Glutamatergic neuron (in vitro differentiated cells): ENCODE results near the gene ZNF407. TPM values are rescaled to one million over a fixed set of nuclear protein-coding genes. Genes with fewer than 3 reads are reported as not detected.

Experiments
- DNase-seq: peaks from one replicate; pipeline ENCODE4 v3.0.0; 2022
- H3K27ac Mint-ChIP-seq: one replicate; pipeline ENCODE4 v1.8.0; 2020; ENCODE audit warnings: mild to moderate bottlenecking, mixed read lengths, inconsistent platforms; ENCODE audit not compliant: unreplicated experiment
- H3K27me3 Mint-ChIP-seq: one replicate; pipeline ENCODE4 v1.8.0; 2020; ENCODE audit warnings: mild to moderate bottlenecking, moderate library complexity, mixed read lengths, inconsistent platforms; ENCODE audit not compliant: unreplicated experiment
- H3K36me3 Mint-ChIP-seq: one replicate; pipeline ENCODE4 v1.8.0; 2020; ENCODE audit warnings: mild to moderate bottlenecking, mixed read lengths, inconsistent platforms; ENCODE audit not compliant: unreplicated experiment
- H3K4me1 Mint-ChIP-seq: one replicate; pipeline ENCODE4 v1.8.0; 2020; ENCODE audit warnings: mild to moderate bottlenecking, low read depth, mixed read lengths, inconsistent platforms; ENCODE audit not compliant: unreplicated experiment
- H3K4me3 Mint-ChIP-seq: one replicate; pipeline ENCODE4 v1.8.0; 2020; ENCODE audit warnings: mild to moderate bottlenecking, mixed read lengths, inconsistent platforms; ENCODE audit not compliant: unreplicated experiment
- H3K9me3 Mint-ChIP-seq: one replicate; pipeline ENCODE4 v1.8.0; 2020; ENCODE audit warnings: mild to moderate bottlenecking, moderate library complexity, mixed read lengths, inconsistent platforms; ENCODE audit not compliant: unreplicated experiment
- total RNA-seq: library from RNA; stranded (reverse); fragmentation: NEBNext Ultra II Directional; extraction: Animal tissue kit (Norgen Biotek cat#: 25700); gene quantifications from one replicate; pipeline ENCODE4 v1.2.1, GENCODE V29; 2021; ENCODE audit not compliant: unreplicated experiment
- TF ChIP-seq, protein P1 (sequence below): fragments of 200-600 bp; sonication (generic); IDR thresholded peaks from one replicate; pipeline ENCODE4 v1.5.0; 2021; ENCODE audit not compliant: partially characterized antibody, unreplicated experiment

The ZNF407 gene
- total RNA-seq, 1 donor from 2014 or later, result 15.8 TPM

DNA sequence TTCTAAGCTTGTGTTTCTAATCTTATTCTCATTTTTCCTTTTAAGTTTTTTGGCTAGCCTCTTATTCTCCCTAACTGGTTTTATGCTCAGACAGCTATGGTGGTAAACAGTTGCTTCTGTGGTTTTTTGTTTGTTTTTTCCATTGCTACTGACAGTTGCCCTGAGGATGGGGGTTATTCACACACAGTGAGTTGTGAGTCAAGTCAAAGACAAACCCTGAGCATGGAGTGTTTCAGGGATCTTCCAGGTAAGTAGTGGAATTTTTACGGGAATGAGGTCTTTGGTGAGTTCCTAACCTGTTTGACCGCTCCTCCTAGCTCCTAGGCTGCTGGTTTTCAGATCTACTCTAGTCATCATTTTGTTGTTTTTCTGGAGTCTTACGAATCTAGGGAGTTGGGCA lies 162.8 kb downstream of the ZNF407 start:
- H3K9me3 Mint-ChIP-seq, result peaks cover 4% of the 10 kb centered on the region
- no peaks in the 10 kb centered on the region for H3K4me1 Mint-ChIP-seq
- peaks cover 2% of the 10 kb centered on the region for H3K27me3 Mint-ChIP-seq
- TF ChIP-seq, protein P1, sequence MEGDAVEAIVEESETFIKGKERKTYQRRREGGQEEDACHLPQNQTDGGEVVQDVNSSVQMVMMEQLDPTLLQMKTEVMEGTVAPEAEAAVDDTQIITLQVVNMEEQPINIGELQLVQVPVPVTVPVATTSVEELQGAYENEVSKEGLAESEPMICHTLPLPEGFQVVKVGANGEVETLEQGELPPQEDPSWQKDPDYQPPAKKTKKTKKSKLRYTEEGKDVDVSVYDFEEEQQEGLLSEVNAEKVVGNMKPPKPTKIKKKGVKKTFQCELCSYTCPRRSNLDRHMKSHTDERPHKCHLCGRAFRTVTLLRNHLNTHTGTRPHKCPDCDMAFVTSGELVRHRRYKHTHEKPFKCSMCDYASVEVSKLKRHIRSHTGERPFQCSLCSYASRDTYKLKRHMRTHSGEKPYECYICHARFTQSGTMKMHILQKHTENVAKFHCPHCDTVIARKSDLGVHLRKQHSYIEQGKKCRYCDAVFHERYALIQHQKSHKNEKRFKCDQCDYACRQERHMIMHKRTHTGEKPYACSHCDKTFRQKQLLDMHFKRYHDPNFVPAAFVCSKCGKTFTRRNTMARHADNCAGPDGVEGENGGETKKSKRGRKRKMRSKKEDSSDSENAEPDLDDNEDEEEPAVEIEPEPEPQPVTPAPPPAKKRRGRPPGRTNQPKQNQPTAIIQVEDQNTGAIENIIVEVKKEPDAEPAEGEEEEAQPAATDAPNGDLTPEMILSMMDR, result no peak
- DNase-seq, result no peak
- H3K27ac Mint-ChIP-seq, result no peak overlapping the region
- no peak overlapping the region for H3K4me3 Mint-ChIP-seq
- H3K36me3 Mint-ChIP-seq, result peaks cover 19% of the 10 kb centered on the region

DNA sequence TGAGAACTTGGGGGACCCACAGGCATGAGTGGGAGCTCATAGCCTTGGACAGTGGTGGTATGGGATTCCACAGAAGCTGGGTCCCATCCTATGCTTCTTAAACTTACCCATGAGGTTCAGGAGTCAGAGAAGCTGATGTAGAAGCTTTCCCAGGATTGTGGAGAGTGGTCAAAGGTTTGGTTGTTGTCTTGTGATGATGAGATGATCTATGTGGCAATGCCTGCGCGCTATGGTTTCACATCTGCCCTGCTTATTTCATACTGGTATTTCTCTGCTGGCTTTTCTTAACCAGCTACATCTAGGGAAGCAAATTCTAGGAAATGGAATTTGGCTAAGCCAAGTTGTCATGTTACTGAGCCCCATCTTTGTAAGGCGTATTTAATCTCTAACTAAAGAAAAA lies 168.6 kb downstream of the ZNF407 start:
- H3K9me3 Mint-ChIP-seq, result peaks cover 1% of the 10 kb centered on the region
- no peaks in the 10 kb centered on the region for H3K27me3 Mint-ChIP-seq
- no peak overlapping the region for H3K27ac Mint-ChIP-seq
- H3K4me3 Mint-ChIP-seq, result no peak overlapping the region
- H3K4me1 Mint-ChIP-seq, result no peaks in the 10 kb centered on the region
- TF ChIP-seq, protein P1, result no peak
- no peaks in the 10 kb centered on the region for H3K36me3 Mint-ChIP-seq
- DNase-seq, result no peak

DNA sequence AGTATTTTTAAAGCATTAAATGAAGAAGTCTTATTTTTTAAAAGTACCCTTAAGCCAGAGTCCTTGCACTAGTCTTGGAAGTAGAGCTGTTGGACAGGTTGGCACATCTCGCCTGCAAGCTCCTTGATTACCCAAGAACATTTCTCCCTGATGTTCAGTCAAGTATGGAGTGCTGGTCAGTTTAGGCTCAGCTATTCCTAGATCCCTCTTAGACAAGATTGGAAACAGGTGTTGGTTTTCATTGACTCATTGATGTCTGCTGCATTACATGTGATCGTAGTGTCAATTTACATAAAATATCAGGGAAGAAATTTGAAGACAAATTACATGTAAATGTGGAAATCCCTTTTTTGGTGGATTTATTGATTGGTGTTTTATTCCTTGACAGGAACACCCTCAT lies 170.4 kb downstream of the ZNF407 start:
- H3K9me3 Mint-ChIP-seq, result peaks cover 1% of the 10 kb centered on the region
- H3K36me3 Mint-ChIP-seq, result no peaks in the 10 kb centered on the region
- no peak for DNase-seq
- no peaks in the 10 kb centered on the region for H3K4me1 Mint-ChIP-seq
- no peak overlapping the region for H3K27ac Mint-ChIP-seq
- H3K4me3 Mint-ChIP-seq, result no peak overlapping the region
- TF ChIP-seq, protein P1, result no peak
- H3K27me3 Mint-ChIP-seq, result no peaks in the 10 kb centered on the region

DNA sequence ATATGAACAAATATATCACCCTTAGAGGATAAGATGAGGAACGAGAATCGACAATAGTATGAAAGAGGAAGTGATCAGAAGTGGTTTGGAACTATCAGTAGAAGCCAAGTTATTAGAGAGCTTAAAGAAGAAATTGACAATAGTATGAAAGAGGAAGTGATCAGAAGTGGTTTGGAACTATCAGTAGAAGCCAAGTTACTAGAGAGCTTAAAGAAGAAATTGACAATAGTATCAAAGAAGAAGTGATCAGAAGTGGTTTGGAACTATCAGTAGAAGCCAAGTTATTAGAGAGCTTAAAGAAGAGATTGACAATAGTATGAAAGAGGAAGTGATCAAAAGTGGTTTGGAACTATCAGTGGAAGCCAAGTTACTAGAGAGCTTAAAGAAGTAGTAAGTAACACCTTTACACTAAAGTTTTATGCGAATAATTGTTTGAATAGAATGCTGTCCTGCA lies 175.5 kb downstream of the ZNF407 start:
- no peaks in the 10 kb centered on the region for H3K4me1 Mint-ChIP-seq
- no peak overlapping the region for H3K4me3 Mint-ChIP-seq
- H3K27me3 Mint-ChIP-seq, result peaks cover 2% of the 10 kb centered on the region
- no peaks in the 10 kb centered on the region for H3K36me3 Mint-ChIP-seq
- no peaks in the 10 kb centered on the region for H3K9me3 Mint-ChIP-seq
- TF ChIP-seq, protein P1, result no peak
- no peak for DNase-seq
- no peak overlapping the region for H3K27ac Mint-ChIP-seq

DNA sequence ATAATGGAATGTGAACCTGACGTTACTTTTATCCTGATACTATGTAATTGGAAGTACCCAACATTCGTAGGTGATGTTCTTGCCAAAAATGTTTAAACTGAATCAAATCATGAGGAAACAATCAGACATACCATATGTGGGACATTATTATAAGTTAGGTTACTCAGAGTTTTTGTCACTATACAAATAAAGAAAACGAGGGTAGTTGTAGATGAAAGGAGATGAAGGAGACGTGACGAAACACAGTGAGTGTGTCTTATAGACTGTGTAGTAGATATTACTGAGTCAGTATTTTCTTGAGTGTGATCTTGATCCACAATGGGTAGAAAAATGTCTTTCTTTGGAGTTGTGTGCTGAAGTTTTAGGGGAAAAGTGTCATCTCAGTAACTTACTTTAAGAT lies 176.8 kb downstream of the ZNF407 start:
- TF ChIP-seq, protein P1, result no peak

More for the DNA sequence above, 176.8 kb downstream of the ZNF407 start:
- H3K9me3 Mint-ChIP-seq, result no peaks in the 10 kb centered on the region
- no peaks in the 10 kb centered on the region for H3K4me1 Mint-ChIP-seq
- H3K27ac Mint-ChIP-seq, result no peak overlapping the region
- H3K4me3 Mint-ChIP-seq, result no peak overlapping the region
- no peaks in the 10 kb centered on the region for H3K36me3 Mint-ChIP-seq
- peaks cover 2% of the 10 kb centered on the region for H3K27me3 Mint-ChIP-seq
- DNase-seq, result no peak
